ENCODE results near the gene ENOX1.
A peak's percentile ranks its signal among the peaks of the same experiment; 100 is the strongest.
"Not testable (repeated sequence)": the region's sequence is repeated elsewhere in the genome, so short reads cannot be mapped to it uniquely, and the experiment has no call there.

Gene ENOX1

GRCh38 chr13:43422116-43422515 lies 364.7 kb downstream of the ENOX1 start:
- no peak for DNase-seq (ENCODE audit: low read depth, low spot score)
- H3K4me3 ChIP-seq (ENCODE audit: low read depth, low read length), result no peak overlapping the region
- in situ Hi-C loops (cut with HindIII; ENCODE audit: low sequenced_read_pairs), result no loop called here
- TF ChIP-seq, protein P1, sequence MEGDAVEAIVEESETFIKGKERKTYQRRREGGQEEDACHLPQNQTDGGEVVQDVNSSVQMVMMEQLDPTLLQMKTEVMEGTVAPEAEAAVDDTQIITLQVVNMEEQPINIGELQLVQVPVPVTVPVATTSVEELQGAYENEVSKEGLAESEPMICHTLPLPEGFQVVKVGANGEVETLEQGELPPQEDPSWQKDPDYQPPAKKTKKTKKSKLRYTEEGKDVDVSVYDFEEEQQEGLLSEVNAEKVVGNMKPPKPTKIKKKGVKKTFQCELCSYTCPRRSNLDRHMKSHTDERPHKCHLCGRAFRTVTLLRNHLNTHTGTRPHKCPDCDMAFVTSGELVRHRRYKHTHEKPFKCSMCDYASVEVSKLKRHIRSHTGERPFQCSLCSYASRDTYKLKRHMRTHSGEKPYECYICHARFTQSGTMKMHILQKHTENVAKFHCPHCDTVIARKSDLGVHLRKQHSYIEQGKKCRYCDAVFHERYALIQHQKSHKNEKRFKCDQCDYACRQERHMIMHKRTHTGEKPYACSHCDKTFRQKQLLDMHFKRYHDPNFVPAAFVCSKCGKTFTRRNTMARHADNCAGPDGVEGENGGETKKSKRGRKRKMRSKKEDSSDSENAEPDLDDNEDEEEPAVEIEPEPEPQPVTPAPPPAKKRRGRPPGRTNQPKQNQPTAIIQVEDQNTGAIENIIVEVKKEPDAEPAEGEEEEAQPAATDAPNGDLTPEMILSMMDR (IDR thresholded peaks at IDR 0.05; ENCODE audit: low read depth, low read length), result no peak

DNA sequence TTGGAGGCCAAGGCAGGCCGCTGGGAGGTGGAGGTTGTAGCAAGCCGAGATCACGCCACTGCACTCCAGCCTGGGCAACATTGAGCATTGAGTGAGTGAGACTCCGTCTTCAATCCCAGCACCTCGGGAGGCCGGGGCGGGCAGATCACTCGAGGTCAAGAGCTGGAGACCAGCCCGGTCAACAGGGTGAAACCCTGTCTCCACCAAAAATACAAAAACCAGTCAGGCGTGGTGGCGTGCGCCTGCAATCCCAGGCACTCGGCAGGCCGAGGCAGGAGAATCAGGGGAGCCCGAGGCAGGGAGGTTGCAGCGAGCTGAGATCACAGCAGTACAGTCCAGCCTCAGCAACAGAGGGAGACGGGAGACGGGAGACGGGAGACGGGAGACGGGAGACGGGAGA lies 369.9 kb downstream of the ENOX1 start:
- H3K4me3 ChIP-seq (ENCODE audit: low read depth, low read length); DNase-seq (ENCODE audit: low read depth, low spot score); in situ Hi-C loops (cut with HindIII; ENCODE audit: low sequenced_read_pairs): not testable (repeated sequence)

DNA sequence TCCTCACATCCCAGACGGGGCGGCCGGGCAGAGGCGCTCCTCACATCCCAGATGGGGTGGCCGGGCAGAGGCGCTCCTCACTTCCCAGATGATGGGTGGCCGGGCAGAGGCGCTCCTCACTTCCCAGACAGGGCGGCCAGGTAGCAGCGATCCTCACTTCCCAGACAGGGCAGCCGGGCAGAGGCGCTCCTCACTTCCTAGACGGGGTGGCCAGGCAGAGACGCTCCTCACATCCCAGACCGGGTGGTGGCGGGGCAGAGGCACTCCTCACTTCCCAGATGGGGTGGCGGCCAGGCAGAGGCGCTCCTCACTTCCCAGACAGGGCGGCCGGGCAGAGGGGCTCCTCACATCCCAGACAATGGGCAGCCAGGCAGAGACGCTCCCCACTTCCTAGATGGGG lies 370.4 kb downstream of the ENOX1 start:
- DNase-seq (ENCODE audit: low read depth, low spot score); in situ Hi-C loops (cut with HindIII; ENCODE audit: low sequenced_read_pairs); H3K4me3 ChIP-seq (ENCODE audit: low read depth, low read length): not testable (repeated sequence)

GRCh38 chr13:43415903-43416391 lies 370.8 kb downstream of the ENOX1 start:
- in situ Hi-C loops (cut with HindIII; ENCODE audit: low sequenced_read_pairs); DNase-seq (ENCODE audit: low read depth, low spot score): not testable (repeated sequence)

GRCh38 chr13:43414111-43414510 lies 372.7 kb downstream of the ENOX1 start:
- in situ Hi-C loops (cut with HindIII; ENCODE audit: low sequenced_read_pairs), result no loop called here

More at GRCh38 chr13:43415903-43416391, 370.8 kb downstream of the ENOX1 start:
- H3K4me3 ChIP-seq (ENCODE audit: low read depth, low read length), result not testable (repeated sequence)

DNA sequence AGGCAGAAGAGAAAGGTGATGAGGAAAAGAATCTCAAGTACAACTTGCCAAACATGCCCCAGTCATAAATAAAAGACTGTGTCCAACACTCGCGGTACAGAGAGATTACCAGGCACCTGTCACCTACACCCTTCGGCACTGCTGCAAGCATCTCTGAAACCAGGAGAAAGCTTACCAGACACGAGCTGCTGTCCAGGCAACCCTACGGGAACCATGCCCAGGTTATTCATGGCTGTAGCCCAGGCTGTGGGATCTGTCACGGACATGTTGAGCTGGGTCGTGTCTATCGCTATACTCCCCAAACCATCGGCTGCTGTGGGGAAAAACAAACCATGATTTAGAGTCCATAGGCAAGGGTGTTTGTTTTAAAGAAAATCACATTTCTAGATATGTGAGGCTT lies 375.0 kb downstream of the ENOX1 start:
- no peak overlapping the region for H3K4me3 ChIP-seq (ENCODE audit: low read depth, low read length)
- in situ Hi-C loops (cut with HindIII; ENCODE audit: low sequenced_read_pairs), result no loop called here
- DNase-seq (ENCODE audit: low read depth, low spot score), result peak; percentile 17
- TF ChIP-seq, protein P1 (IDR thresholded peaks at IDR 0.05; ENCODE audit: low read depth, low read length), result no peak

More at GRCh38 chr13:43414111-43414510, 372.7 kb downstream of the ENOX1 start:
- no peak for DNase-seq (ENCODE audit: low read depth, low spot score)
- TF ChIP-seq, protein P1 (IDR thresholded peaks at IDR 0.05; ENCODE audit: low read depth, low read length), result no peak
- no peak overlapping the region for H3K4me3 ChIP-seq (ENCODE audit: low read depth, low read length)

DNA sequence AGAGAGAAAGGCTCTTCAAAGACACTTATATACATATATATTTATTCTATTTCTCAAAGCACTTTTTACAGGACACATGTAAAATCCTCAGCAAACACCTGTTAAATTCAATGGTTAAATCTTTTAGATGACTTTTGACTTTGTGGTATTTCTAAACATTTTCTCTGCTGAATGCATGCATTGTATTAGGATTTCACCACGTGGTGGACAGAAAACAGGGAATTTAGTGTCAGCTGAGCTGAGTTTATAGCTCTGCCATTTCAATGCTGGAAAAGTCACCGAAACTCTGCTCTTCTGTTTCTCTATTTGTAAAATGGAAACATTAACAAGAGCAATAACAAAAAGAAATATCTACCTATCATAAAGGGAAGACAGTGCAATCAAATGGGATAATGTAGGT lies 375.6 kb downstream of the ENOX1 start:
- in situ Hi-C loops (cut with HindIII; ENCODE audit: low sequenced_read_pairs), result no loop called here
- DNase-seq (ENCODE audit: low read depth, low spot score), result no peak
- TF ChIP-seq, protein P1 (IDR thresholded peaks at IDR 0.05; ENCODE audit: low read depth, low read length), result no peak
- no peak overlapping the region for H3K4me3 ChIP-seq (ENCODE audit: low read depth, low read length)

DNA sequence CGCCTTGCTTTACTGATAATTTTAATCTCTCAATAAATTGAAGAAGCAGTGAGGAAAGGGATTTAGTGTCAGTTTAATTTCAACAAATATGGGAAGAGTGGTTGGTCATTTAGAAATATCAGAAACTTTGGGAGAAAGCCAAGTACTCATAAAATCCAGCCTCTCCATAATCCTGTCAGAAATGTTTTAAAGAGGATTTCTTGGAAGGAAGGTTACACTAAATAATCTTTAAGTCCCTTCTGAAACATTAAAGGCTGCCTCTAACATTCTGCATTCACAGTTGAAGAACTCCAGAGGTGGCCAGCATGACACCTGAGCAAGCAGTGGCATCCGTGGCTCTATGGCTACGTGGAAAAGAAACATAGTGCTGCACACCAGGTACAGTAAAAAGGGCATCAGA lies 378.5 kb downstream of the ENOX1 start:
- in situ Hi-C loops (cut with HindIII; ENCODE audit: low sequenced_read_pairs), result no loop called here
- no peak for DNase-seq (ENCODE audit: low read depth, low spot score)
- no peak overlapping the region for H3K4me3 ChIP-seq (ENCODE audit: low read depth, low read length)
- TF ChIP-seq, protein P1 (IDR thresholded peaks at IDR 0.05; ENCODE audit: low read depth, low read length), result no peak
